ENCODE measurements around the gene CXCL9.

The CXCL9 gene

DNA sequence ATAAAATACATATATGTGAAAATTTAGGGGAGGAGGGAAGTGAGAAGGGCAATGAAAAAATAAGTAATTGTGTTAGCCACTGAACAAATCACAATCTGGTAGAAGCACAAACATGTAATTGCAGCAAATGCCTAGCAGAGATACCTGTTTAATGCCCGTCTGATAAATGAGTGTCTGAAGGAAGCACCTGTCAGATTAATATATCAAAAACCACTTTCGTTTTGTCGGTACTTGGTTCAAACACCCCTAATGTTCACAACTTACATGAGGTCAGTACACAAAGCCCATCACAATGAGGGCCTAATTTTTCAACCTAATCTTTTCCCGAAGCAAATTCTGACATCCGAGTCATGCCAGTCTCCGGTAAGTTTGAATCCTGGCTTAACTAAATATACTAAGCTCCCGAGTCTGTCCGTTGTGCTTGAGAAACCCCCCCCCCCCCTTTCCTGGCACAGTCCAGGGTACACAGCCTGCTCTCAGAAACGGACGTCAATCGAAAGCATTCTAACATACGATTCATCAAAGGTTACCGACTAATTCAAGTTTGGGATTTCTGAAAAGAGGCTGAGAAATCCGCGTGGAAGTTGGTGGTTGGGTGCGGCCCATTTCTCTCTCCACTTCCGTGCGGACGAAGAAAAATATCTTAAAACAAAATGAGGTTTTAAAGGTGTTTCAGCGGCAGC lies 17.3 kb downstream of the CXCL9 start:
- Histone ChIP-seq H3K9me2 (replicated peaks; ENCODE audit: insufficient read depth, low read length) (no peaks in the 10 kb centered on the region), H3K27ac (ENCODE audit: low read length) (peak overlapping the region; percentile 60; the same call in 1 of the 2 replicates), H4K20me1 (ENCODE audit: insufficient read depth, low read length) (0 out of 2 replicates have a peak, but pooled peaks cover 5% of the 10 kb centered on the region), H3K9ac (ENCODE audit: low read length) (peak overlapping the region; percentile 82), H3K36me3 (replicated peaks; ENCODE audit: insufficient read depth, low read length) (no peaks in the 10 kb centered on the region), H3F3A (ENCODE audit: insufficient read depth, low read length) (no peaks in the 10 kb centered on the region), H3K79me2 (ENCODE audit: low read length) (peaks cover 58% of the 10 kb centered on the region), H3K4me3 (ENCODE audit: low read length) (peak overlapping the region; percentile 84), H3K27me3 (replicated peaks; ENCODE audit: insufficient read depth, low read length) (no peaks in the 10 kb centered on the region; the same call in 1 of the 2 replicates), H2AFZ (ENCODE audit: low read length) (peak overlapping the region; percentile 91), H3K4me2 (ENCODE audit: low read depth, low read length) (peak overlapping the region; percentile 88), H3K9me3 (replicated peaks; ENCODE audit: insufficient read depth, low read length) (no peaks in the 10 kb centered on the region), H3K4me1 (ENCODE audit: low read length) (peaks cover 12% of the 10 kb centered on the region)
- peak; percentile 51 for DNase-seq
- TF ChIP-seq, protein P1, sequence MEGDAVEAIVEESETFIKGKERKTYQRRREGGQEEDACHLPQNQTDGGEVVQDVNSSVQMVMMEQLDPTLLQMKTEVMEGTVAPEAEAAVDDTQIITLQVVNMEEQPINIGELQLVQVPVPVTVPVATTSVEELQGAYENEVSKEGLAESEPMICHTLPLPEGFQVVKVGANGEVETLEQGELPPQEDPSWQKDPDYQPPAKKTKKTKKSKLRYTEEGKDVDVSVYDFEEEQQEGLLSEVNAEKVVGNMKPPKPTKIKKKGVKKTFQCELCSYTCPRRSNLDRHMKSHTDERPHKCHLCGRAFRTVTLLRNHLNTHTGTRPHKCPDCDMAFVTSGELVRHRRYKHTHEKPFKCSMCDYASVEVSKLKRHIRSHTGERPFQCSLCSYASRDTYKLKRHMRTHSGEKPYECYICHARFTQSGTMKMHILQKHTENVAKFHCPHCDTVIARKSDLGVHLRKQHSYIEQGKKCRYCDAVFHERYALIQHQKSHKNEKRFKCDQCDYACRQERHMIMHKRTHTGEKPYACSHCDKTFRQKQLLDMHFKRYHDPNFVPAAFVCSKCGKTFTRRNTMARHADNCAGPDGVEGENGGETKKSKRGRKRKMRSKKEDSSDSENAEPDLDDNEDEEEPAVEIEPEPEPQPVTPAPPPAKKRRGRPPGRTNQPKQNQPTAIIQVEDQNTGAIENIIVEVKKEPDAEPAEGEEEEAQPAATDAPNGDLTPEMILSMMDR (IDR thresholded peaks at IDR 0.05; ENCODE audit: low read length): no peak
- TF ChIP-seq EZH2phosphoT487 (IDR thresholded peaks at IDR 0.05; ENCODE audit: low read length): no peak
- TF ChIP-seq EZH2 (optimal IDR thresholded peaks at IDR 0.05; ENCODE audit: low read depth, low read length): no peak

DNA sequence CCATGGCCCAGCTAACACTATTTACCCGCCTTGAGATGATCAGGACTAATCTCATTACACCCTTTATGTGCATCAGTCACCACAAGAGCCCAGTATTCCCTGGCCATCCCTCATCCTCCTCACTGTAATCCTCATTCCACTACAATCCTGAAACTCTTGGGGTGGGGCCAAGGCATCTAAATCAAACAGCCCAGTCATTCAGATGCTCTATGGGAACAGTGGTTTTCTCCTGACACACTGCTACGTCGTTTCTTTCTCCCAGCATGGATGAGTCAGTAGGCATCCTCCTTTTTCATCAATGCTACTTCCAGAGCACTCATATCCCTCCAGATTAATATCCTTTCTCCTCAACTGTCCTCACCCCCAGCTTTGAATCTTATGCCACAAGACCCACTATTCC lies 22.2 kb downstream of the CXCL9 start:
- peaks cover 12% of the 10 kb centered on the region for H3K4me1 ChIP-seq (ENCODE audit: low read length)
- no peak overlapping the region for H3K9ac ChIP-seq (ENCODE audit: low read length)
- no peak overlapping the region for H3K4me3 ChIP-seq (ENCODE audit: low read length)
- H3K4me2 ChIP-seq (ENCODE audit: low read depth, low read length): no peak overlapping the region
- H3K36me3 ChIP-seq (replicated peaks; ENCODE audit: insufficient read depth, low read length): no peaks in the 10 kb centered on the region; the same call in 1 of the 2 replicates
- no peaks in the 10 kb centered on the region for H3K9me2 ChIP-seq (replicated peaks; ENCODE audit: insufficient read depth, low read length)
- no peaks in the 10 kb centered on the region for H3K9me3 ChIP-seq (replicated peaks; ENCODE audit: insufficient read depth, low read length)
- no peak overlapping the region for H3K27ac ChIP-seq (ENCODE audit: low read length)
- no peak for TF ChIP-seq EZH2 (optimal IDR thresholded peaks at IDR 0.05; ENCODE audit: low read depth, low read length)
- TF ChIP-seq, protein P1 (IDR thresholded peaks at IDR 0.05; ENCODE audit: low read length): no peak
- no peak for TF ChIP-seq EZH2phosphoT487 (IDR thresholded peaks at IDR 0.05; ENCODE audit: low read length)
- no peak overlapping the region for H2AFZ ChIP-seq (ENCODE audit: low read length)
- peaks cover 61% of the 10 kb centered on the region for H3K79me2 ChIP-seq (ENCODE audit: low read length)
- DNase-seq: no peak
- no peaks in the 10 kb centered on the region for H3K27me3 ChIP-seq (replicated peaks; ENCODE audit: insufficient read depth, low read length)
- 0 out of 2 replicates have a peak, but pooled peaks cover 11% of the 10 kb centered on the region for H4K20me1 ChIP-seq (ENCODE audit: insufficient read depth, low read length)
- H3F3A ChIP-seq (ENCODE audit: insufficient read depth, low read length): no peaks in the 10 kb centered on the region

DNA sequence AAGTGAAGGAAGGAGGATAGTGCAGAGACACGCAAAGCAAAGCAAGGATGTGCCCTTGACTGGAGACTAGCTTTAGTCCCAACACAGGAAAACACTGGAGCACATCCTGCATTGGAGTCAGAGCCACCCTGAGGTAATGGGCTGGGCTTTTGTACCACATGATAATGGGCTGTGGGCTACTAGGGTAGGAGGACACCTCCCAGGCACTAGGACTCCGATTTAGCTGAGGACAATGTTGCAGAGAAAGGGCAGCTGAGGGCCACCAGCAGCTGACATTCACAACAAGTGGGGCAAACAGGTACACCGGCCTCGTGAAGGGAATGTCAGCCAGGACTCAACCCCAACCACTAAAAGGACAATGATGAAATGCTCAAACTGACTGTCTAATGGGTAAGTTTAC lies 26.7 kb downstream of the CXCL9 start:
- peaks cover 8% of the 10 kb centered on the region; the same call in 1 of the 2 replicates for H3K36me3 ChIP-seq (replicated peaks; ENCODE audit: insufficient read depth, low read length)

More for the DNA sequence above, 26.7 kb downstream of the CXCL9 start:
- TF ChIP-seq EZH2 (optimal IDR thresholded peaks at IDR 0.05; ENCODE audit: low read depth, low read length) (no peak), EZH2phosphoT487 (IDR thresholded peaks at IDR 0.05; ENCODE audit: low read length) (no peak)
- TF ChIP-seq, protein P1 (IDR thresholded peaks at IDR 0.05; ENCODE audit: low read length): no peak
- Histone ChIP-seq H3F3A (ENCODE audit: insufficient read depth, low read length) (no peaks in the 10 kb centered on the region), H2AFZ (ENCODE audit: low read length) (no peak overlapping the region), H3K27ac (ENCODE audit: low read length) (no peak overlapping the region), H3K4me2 (ENCODE audit: low read depth, low read length) (no peak overlapping the region), H4K20me1 (ENCODE audit: insufficient read depth, low read length) (0 out of 2 replicates have a peak, but pooled peaks cover 11% of the 10 kb centered on the region), H3K9ac (ENCODE audit: low read length) (no peak overlapping the region), H3K79me2 (ENCODE audit: low read length) (peaks cover 20% of the 10 kb centered on the region), H3K4me1 (ENCODE audit: low read length) (no peaks in the 10 kb centered on the region), H3K4me3 (ENCODE audit: low read length) (no peak overlapping the region), H3K9me2 (replicated peaks; ENCODE audit: insufficient read depth, low read length) (no peaks in the 10 kb centered on the region), H3K27me3 (replicated peaks; ENCODE audit: insufficient read depth, low read length) (no peaks in the 10 kb centered on the region), H3K9me3 (replicated peaks; ENCODE audit: insufficient read depth, low read length) (no peaks in the 10 kb centered on the region)
- DNase-seq: no peak

Measured in MM.1S (cell line).